ENCODE results near the gene FPR1.

- TF ChIP-seq TAF1 (IDR thresholded peaks at IDR 0.05; ENCODE audit: low read depth, low read length) (no peak), CTCF (IDR thresholded peaks at IDR 0.05; ENCODE audit: control extremely low read depth in 1 of 3, insufficient read depth in 1 of 3, low read depth in 1 of 3, low read length in 3 of 3) (no peak), POLR2AphosphoS5 (IDR thresholded peaks at IDR 0.05; ENCODE audit: low read depth, low read length) (no peak), CBX8 (IDR thresholded peaks at IDR 0.05; ENCODE audit: borderline replicate concordance, low read depth, low read length) (no peak), EP300 (IDR thresholded peaks at IDR 0.05; ENCODE audit: borderline replicate concordance in 1 of 2, low read depth in 2 of 2, low read length in 2 of 2) (no peak), TBP (IDR thresholded peaks at IDR 0.05; ENCODE audit: low read depth, low read length) (no peak), POLR2A (IDR thresholded peaks at IDR 0.05; ENCODE audit: control extremely low read depth in 1 of 2, low read depth in 2 of 2, low read length in 2 of 2) (no peak), ZNF274 (IDR thresholded peaks at IDR 0.05; ENCODE audit: borderline replicate concordance, extremely low read depth, low read length) (no peak)
Observed at GRCh38 chr19:51724543-51724942, 27.1 kb downstream of the FPR1 start.
